Left ventricle myocardium superior (tissue), 1 donor: Measurements from ENCODE around the gene TSEN54. TPM values are rescaled to one million over a fixed set of nuclear protein-coding genes. Genes with fewer than 3 reads are reported as not detected.

Experiments
- ATAC-seq: fragments of 200-7000 bp; cut with Tn5 transposase; one replicate; pipeline ENCODE4 v1.9.1; 2020; ENCODE audit warnings: mild to moderate bottlenecking, moderate library complexity
- DNase-seq: peaks from one replicate; pipeline ENCODE4 v3.0.0-alpha.2; 2020
- intact Hi-C: fragments of 100-400 bp; cut with micrococcal nuclease; formaldehyde crosslinking; loops from one replicate; pipeline ENCODE4 v1.11.0; 2022
- total RNA-seq: library from RNA; stranded (reverse); fragmentation: NEBNext Ultra II Directional; extraction: Animal tissue kit (Norgen Biotek cat#: 25700); gene quantifications from one replicate; pipeline ENCODE4 v1.2.1, GENCODE V29; 2021
- donor health status: DM: no; HTN: yes; CAD: no; lungs with severe emphysema.

Gene TSEN54
- total RNA-seq, 1 donor from 2014 or later, result 8.3 TPM

DNA sequence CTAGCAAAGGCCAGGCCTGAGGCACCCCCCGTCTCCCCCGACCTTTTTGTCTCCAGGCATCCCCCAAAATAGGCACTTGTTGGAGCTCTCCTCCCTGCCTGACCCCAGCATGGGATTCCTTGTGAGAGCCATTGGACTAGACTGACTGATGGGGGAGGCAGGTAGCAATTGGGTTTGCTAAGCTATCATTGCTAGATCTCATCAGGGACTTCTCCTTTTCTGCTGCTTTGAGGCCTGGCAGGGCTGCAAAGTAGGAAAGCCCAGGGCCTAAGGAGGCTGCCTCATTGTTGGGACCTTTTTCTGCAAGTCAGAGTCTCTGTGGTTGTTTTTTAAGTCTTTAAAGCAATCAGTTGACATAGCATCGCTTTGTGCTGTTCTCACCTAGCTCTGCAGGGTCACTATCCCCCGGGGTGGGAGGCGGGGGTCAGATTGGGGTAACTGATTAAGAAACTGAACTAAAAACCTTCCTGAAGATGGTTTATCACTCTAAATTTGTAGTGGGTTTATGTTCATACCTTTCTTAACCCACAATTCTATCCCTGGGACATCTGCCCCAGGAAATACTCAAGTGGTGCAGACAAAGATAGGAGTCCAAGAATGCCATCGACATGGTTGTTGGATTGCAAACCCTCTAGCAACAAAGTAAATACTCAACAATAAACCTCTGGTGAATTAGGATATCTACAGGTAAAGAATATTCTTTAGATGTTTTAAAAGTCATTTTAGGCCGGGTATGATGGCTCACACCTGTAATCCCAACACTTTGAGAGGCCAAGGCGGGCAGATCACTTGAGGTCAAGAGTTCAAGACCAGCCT, 37.2 kb downstream of the TSEN54 start:
- ATAC-seq, result no peak
- intact Hi-C loops, result no loop called here
- DNase-seq, result no peak

DNA sequence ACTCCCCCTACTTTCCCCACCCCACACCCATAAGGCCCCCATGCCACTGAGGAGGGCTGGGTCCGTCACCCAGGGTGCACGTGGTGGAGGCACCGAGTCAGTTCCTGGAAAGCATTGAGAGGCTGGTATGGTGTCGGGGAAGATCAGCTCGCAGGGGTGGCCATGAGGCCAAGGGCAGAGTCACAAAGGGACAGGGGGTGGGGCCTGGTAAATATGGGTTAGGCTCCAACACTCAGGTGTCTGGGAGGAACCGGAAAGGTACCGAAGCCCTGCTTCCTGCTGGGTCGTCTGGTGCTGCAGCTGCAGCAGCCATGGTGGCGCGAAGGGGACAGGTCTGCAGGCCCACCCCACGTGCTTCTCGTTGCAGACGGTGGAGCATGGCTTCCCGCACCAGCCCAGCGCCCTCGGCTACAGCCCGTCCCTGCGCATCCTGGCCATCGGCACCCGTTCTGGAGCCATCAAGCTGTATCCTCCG, 39.4 kb downstream of the TSEN54 start:
- ATAC-seq (no peak), DNase-seq (no peak)
- intact Hi-C loops, result no loop called here

DNA sequence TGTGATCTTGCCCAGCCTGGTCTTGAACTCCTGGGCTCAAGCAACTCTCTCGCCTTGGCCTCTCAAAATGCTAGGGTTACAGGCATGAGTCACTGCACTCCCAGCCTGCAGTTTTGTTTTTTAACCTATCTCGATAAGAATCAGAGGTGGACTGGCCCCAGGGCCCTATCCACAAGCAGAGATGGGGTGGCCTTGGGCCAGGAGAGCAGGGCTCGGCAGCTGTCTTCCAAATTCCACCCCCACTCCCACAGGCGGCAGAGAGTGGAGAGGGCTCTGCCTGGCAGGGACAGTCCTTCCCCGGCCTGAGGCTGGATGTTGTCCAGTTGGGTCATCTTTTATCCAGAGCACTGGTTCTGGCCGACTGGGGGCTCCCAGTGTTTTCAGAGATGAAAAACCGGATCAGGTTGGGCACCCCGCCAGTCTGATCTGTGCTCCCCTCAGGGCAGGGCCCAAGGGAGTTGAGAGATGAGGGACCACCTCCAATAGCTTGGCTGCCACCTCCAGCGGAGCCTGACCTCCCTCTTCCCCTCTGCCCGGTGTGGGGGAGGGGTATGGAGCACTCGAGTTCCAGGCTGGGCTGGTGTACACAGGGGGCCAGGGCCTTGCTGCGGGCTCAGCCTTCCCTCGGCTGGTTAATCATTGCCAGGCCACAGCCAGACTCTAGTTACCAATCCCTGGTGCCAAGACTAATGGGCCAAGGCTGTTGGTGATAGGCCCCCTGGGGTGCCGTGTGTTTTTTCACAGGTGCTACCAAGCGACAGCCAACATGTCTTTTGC, 40.9 kb downstream of the TSEN54 start:
- ATAC-seq, result peak; percentile 51
- intact Hi-C loops, result no loop called here

DNA sequence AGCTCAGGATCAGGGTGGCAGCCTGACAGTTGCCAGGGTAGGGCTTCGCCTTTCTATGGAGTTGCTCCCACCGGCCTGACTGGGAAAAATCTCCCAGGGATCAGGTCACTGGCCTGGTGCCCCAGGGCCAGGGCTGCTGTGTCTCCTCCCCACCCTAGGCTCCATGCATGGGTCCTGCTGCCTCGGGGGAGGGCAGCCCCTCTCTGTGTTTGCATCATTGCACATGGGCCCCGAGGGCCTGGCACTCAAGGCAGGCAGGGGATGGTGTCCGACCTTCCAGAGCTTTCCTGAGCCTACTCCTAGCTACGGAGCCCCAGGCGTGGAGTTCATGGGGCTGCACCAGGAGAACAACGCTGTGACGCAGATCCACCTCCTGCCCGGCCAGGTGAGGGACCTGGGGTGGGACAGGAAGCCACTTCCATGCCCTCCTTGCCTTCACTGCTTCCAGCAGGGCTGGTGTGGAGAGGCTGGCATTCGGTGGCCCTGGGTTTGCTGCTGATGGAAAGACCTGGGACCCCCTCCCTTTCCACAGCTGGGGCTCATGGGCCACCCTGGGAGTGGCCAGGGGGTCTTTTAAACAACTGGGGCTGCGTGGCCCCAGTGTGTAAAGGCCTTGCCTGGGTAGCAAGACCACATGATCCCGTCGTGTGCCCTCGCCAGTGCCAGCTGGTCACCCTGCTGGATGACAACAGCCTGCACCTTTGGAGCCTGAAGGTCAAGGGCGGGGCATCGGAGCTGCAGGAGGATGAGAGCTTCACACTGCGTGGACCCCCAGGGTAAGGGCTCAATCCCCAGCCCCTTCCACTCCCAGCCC, 41.7 kb downstream of the TSEN54 start:
- ATAC-seq, result no peak
- intact Hi-C loops, result no loop called here
- no peak for DNase-seq

More for the DNA sequence above, 40.9 kb downstream of the TSEN54 start:
- no peak for DNase-seq

GRCh38 chr17:75558666-75559530, 42.6 kb downstream of the TSEN54 start:
- ATAC-seq, result no peak
- intact Hi-C loops, result no loop called here
- no peak for DNase-seq

DNA sequence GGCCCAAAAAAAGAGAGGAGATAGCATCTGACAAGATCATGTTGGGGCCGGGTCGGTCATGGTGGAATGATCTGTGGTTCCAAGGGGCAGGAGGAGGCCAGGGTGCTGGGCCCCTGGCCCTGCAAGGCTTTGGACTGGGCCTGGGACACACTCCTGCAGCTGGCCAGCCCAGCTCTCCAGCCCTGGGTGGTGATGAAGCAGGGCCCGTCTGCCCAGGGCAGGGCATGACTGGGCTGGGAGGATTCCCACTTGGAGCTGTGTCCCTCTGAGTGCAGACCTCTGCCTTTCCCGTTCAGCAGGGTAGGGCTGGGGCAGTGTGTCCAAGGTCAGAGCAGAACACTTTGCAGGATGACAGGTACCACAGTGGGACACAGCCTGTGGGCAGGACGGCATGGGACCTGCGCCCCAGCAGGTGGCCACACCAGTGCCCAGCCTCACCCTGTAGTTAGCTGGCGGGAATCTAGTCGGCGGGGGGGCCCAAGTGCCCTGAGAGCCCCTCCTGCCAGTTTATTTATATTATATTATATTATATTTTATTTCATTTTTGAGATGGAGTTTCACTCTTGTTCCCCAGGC, 43.7 kb downstream of the TSEN54 start:
- ATAC-seq (no peak), DNase-seq (no peak)
- intact Hi-C loops, result no loop called here

DNA sequence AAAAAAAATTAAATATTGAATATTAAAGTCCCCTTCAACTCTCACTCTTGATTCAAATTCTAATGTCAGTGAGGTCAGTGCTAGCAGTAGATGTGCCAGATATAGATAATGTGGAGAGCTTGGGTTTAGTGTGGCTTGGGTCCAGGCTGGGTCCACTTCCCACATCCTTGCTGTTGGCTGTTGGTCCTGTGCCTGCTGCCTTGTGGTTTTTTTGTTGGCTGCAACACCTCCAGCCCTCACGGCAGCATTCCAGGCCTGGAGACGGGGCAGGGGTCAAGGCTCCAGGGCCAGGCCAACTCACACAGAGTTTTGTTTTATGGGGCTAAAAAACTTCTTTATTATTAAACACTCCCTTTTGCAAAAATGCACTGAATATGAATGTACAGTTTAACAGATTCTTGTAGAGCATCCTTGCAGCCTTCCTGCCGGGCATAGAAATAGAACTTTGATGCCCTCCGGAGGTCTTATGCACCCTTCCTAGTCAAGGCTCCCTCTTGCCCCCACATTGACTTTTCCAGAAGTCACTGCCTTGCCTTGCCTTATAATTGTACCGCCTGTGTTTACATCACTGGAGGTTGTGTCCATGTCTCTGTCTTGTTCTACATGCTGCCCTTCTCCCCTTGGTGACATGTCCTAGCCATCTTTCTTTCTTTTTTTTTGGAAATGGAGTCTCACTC, 45.7 kb downstream of the TSEN54 start:
- DNase-seq, result no peak
- ATAC-seq, result no peak
- intact Hi-C loops, result no loop called here

- DNase-seq, result no peak
- no peak for ATAC-seq
Observed at GRCh38 chr17:75563063-75563758, 46.9 kb downstream of the TSEN54 start.

GRCh38 chr17:75564195-75564594, 47.9 kb downstream of the TSEN54 start:
- no peak for ATAC-seq
- intact Hi-C loops, result no loop called here
- no peak for DNase-seq

More at GRCh38 chr17:75563063-75563758, 46.9 kb downstream of the TSEN54 start:
- intact Hi-C loops, result no loop called here

- DNase-seq (no peak), ATAC-seq (no peak)
- intact Hi-C loops, result no loop called here
Observed at GRCh38 chr17:75565066-75565465, 48.7 kb downstream of the TSEN54 start.

DNA sequence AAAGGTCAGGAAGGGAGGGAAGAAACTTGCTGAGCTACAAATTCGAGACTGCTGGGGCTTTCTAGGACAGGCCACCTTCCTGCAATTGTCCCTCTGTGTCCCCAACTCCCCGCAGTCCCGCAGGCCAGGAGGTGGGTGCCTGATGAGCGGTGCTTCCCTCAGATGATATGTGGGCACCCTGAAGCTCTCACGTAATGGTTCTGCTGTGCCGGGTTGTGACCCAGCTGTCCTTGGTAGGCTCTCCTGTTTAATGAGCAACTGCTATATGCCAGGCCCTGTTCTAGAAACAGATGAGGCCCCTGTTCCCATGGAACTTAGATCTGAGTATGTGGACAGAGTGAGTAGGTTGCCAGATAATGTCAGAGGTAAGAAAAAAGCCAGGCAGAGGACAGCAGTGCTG, 49.3 kb downstream of the TSEN54 start:
- DNase-seq, result no peak
- intact Hi-C loops, result no loop called here
- ATAC-seq, result no peak

- ATAC-seq (no peak), DNase-seq (no peak)
- intact Hi-C loops, result no loop called here
Observed at GRCh38 chr17:75566416-75566815, 50.1 kb downstream of the TSEN54 start.

DNA sequence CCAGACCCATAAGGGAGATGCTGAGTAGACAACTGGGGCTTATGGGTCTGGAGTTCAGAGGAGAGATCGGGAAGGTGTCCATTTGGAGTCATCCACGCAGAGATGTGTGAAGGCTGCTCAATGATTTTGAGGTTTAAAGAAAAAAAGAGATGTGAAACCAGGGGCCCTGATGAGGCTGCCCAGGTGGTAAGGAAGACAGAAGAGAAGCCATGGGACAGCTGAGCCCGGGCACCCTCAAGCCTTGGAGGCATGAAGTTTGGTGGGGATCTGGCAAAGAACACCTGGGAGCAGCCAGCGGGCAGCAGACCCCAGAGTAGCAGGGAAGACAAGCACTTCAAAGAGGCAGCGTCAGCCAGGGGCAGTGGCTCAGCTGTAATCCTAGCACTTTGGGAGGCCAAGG, 50.5 kb downstream of the TSEN54 start:
- intact Hi-C loops, result no loop called here
- no peak for DNase-seq
- no peak for ATAC-seq

GRCh38 chr17:75568412-75569255, 52.3 kb downstream of the TSEN54 start:
- ATAC-seq (no peak), DNase-seq (no peak)
- intact Hi-C loops, result no loop called here

DNA sequence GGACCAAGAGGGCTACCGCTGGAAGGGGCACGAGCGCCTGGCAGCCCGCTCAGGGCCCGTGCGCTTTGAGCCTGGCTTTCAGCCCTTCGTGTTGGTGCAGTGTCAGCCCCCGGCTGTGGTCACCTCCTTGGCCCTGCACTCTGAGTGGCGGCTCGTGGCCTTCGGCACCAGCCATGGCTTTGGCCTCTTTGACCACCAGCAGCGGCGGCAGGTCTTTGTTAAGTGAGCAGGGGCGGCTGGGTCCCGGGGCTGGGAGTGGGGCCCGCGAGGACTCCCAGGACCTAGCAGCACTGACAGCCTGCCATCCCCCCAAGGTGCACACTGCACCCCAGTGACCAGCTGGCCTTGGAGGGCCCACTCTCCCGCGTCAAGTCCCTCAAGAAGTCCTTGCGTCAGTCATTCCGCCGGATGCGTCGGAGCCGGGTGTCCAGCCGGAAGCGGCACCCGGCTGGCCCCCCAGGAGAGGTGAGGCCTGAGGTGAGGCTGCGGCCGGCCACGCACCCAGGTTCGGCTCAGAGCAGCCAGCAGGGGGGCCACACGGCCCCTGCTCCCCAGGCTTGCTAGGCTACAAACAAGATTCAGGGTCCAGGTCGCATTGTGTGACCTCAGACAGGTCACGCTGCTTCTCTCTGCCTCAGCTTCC, 53.8 kb downstream of the TSEN54 start:
- DNase-seq (no peak), ATAC-seq (no peak)
- intact Hi-C loops, result no loop called here

DNA sequence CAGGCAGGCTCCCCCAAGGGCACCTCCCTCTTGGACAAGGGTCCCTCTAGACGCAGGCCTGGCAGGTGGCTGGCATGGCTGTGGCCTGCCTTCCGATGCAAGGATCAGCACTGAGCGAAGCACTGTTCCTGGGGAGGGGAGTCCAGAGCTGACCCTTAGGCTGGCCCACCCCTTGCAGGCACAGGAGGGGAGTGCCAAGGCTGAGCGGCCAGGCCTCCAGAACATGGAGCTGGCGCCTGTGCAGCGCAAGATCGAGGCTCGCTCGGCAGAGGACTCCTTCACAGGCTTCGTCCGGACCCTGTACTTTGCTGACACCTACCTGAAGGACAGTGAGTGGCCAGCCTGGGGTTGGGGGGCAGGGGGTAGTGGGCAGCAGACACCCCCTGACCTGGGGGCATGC, 54.4 kb downstream of the TSEN54 start:
- DNase-seq (no peak), ATAC-seq (no peak)
- intact Hi-C loops, result no loop called here
